OCI-LY3 (cell line): ENCODE data around the gene DUSP2.

Experiments used
- H2AFZ ChIP-seq: fragments of 200-600, 300-600 bp; shearing (Covaris generic); 2 replicates; pipeline ENCODE4 v1.6.0; 2014; ENCODE audit warnings: antibody characterized with exemption, low read depth, low read length
- H3K27ac ChIP-seq: fragments of 200-600, 300-600 bp; sonication (generic); 2 replicates; pipeline ENCODE4 v1.5.1; 2014; ENCODE audit warnings: mild to moderate bottlenecking, low read length, moderate library complexity, mixed read lengths
- H3K27me3 ChIP-seq: fragments of 200-600, 300-600 bp; sonication (generic); 2 replicates; pipeline ENCODE4 v1.6.1; 2014; ENCODE audit warnings: low read depth, low read length, mixed read lengths
- H3K36me3 ChIP-seq: fragments of 200-600, 300-600 bp; sonication (generic); replicated peaks from 2 replicates; pipeline ENCODE3; 2014; ENCODE audit warnings: low read depth, low read length, mixed read lengths
- H3K4me1 ChIP-seq: fragments of 300-600, 200-600 bp; sonication (generic); 2 replicates; pipeline ENCODE4 v1.6.1; 2014; ENCODE audit warnings: low read length, mixed read lengths
- H3K4me2 ChIP-seq: fragments of 200-600, 300-600 bp; sonication (generic); 2 replicates; pipeline ENCODE4 v1.6.1; 2014; ENCODE audit warnings: low read length, mixed read lengths
- H3K4me3 ChIP-seq: fragments of 300-600, 200-600 bp; sonication (generic); 2 replicates; pipeline ENCODE4 v1.5.1; 2014; ENCODE audit warnings: antibody characterized with exemption, mild to moderate bottlenecking, low read length, moderate library complexity
- H3K79me2 ChIP-seq: fragments of 300-600, 200-600 bp; shearing (Covaris generic); 2 replicates; pipeline ENCODE4 v1.6.1; 2014; ENCODE audit warnings: mild to moderate bottlenecking, low read length, mixed read lengths
- H3K9ac ChIP-seq: fragments of 300-600, 200-600 bp; shearing (Covaris generic); 2 replicates; pipeline ENCODE4 v1.6.0; 2014; ENCODE audit warnings: mild to moderate bottlenecking, low read length, moderate library complexity
- H3K9me3 ChIP-seq: fragments of 200-600, 300-600 bp; shearing (Covaris generic); 2 replicates; pipeline ENCODE4 v1.6.1; 2014; ENCODE audit warnings: low read length, mixed read lengths; ENCODE audit not compliant: insufficient read depth
- H4K20me1 ChIP-seq: fragments of 200-600, 300-600 bp; sonication (generic); 2 replicates; pipeline ENCODE4 v1.6.1; 2016; ENCODE audit warnings: low read length, mixed read lengths; ENCODE audit not compliant: insufficient read depth
- EZH2phosphoT487 ChIP-seq: fragments of 200-600 bp; shearing (Covaris generic); IDR thresholded peaks from 2 replicates; pipeline ENCODE4 v1.6.1; 2018; ENCODE audit warnings: antibody characterized with exemption, mixed run types, low read depth
- TF ChIP-seq, protein P1 (sequence below): fragments of 200-600, 300-600 bp; sonication (generic); IDR thresholded peaks from 2 replicates; pipeline ENCODE4 v1.5.1; 2014; ENCODE audit warnings: antibody characterized with exemption, low read length, low read depth

The DUSP2 gene

GRCh38 chr2:96093528-96093927 is 51.7 kb downstream of the DUSP2 start:
- no peak overlapping the region for H3K4me2 ChIP-seq
- H3K27me3 ChIP-seq, result peaks cover 6% of the 10 kb centered on the region
- H3K4me3 ChIP-seq, result no peak overlapping the region
- H3K79me2 ChIP-seq, result no peaks in the 10 kb centered on the region
- no peak overlapping the region for H3K27ac ChIP-seq
- TF ChIP-seq EZH2phosphoT487, result no peak
- TF ChIP-seq, protein P1, sequence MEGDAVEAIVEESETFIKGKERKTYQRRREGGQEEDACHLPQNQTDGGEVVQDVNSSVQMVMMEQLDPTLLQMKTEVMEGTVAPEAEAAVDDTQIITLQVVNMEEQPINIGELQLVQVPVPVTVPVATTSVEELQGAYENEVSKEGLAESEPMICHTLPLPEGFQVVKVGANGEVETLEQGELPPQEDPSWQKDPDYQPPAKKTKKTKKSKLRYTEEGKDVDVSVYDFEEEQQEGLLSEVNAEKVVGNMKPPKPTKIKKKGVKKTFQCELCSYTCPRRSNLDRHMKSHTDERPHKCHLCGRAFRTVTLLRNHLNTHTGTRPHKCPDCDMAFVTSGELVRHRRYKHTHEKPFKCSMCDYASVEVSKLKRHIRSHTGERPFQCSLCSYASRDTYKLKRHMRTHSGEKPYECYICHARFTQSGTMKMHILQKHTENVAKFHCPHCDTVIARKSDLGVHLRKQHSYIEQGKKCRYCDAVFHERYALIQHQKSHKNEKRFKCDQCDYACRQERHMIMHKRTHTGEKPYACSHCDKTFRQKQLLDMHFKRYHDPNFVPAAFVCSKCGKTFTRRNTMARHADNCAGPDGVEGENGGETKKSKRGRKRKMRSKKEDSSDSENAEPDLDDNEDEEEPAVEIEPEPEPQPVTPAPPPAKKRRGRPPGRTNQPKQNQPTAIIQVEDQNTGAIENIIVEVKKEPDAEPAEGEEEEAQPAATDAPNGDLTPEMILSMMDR, result no peak
- H3K9ac ChIP-seq, result no peak overlapping the region
- H3K9me3 ChIP-seq, result no peaks in the 10 kb centered on the region
- H2AFZ ChIP-seq, result no peak overlapping the region
- no peaks in the 10 kb centered on the region for H4K20me1 ChIP-seq
- H3K4me1 ChIP-seq, result no peaks in the 10 kb centered on the region
- H3K36me3 ChIP-seq, result no peaks in the 10 kb centered on the region
